DND-41 (cell line): Measurements from ENCODE around the gene BCL2L11.

Experiments used
- ATAC-seq: fragments of 200-7000 bp; cut with Tn5 transposase; 3 replicates; pipeline ENCODE4 v1.9.1; 2021; ENCODE audit warnings: low read depth; ENCODE audit not compliant: insufficient read depth
- DNase-seq: peaks from one replicate; pipeline ENCODE4 v3.0.0-alpha.2; 2020
- H2AFZ ChIP-seq: 2 replicates; pipeline ENCODE4 v1.6.0; 2012; ENCODE audit warnings: low read depth, low read length
- H3K27ac ChIP-seq: 2 replicates; pipeline ENCODE4 v1.5.1; 2012; ENCODE audit warnings: low read length, inconsistent platforms
- H3K27me3 ChIP-seq: fragments of 200-600 bp; sonication (generic); 2 replicates; pipeline ENCODE4 v1.6.0; 2012; ENCODE audit warnings: low read length, mild to moderate bottlenecking, inconsistent platforms; ENCODE audit not compliant: insufficient read depth, poor library complexity
- H3K36me3 ChIP-seq: 2 replicates; pipeline ENCODE4 v1.5.1; 2012; ENCODE audit warnings: low read length, inconsistent platforms; ENCODE audit not compliant: insufficient read depth
- H3K4me1 ChIP-seq: 2 replicates; pipeline ENCODE4 v1.5.1; 2012; ENCODE audit warnings: mild to moderate bottlenecking, low read length; ENCODE audit not compliant: insufficient read depth
- H3K4me2 ChIP-seq: 2 replicates; pipeline ENCODE4 v1.6.0; 2012; ENCODE audit warnings: mild to moderate bottlenecking, moderate library complexity, low read length, inconsistent platforms; ENCODE audit not compliant: insufficient read depth
- H3K4me3 ChIP-seq, 2 experiments: fragments of 200-600 bp in 1 of 2; shearing (Covaris generic) in 1 of 2; 2 replicates each; pipeline ENCODE4 v1.5.1; 2012 to 2016; ENCODE audit warnings: inconsistent platforms in 2 of 2, low read length in 2 of 2, mild to moderate bottlenecking in 2 of 2, low read depth in 1 of 2, moderate library complexity in 1 of 2
- H3K79me2 ChIP-seq: 2 replicates; pipeline ENCODE4 v1.6.0; 2012; ENCODE audit warnings: low read length, inconsistent platforms; ENCODE audit not compliant: insufficient read depth
- H3K9ac ChIP-seq: 2 replicates; pipeline ENCODE4 v1.6.0; 2012; ENCODE audit warnings: low read depth, mild to moderate bottlenecking, inconsistent platforms, low read length, moderate library complexity
- H3K9me3 ChIP-seq: 2 replicates; pipeline ENCODE4 v1.5.1; 2012; ENCODE audit warnings: low read length, moderate library complexity, mild to moderate bottlenecking, inconsistent platforms; ENCODE audit not compliant: insufficient read depth, severe bottlenecking
- H4K20me1 ChIP-seq: 2 replicates; pipeline ENCODE4 v1.6.0; 2012; ENCODE audit warnings: low read length; ENCODE audit not compliant: insufficient read depth
- CTCF ChIP-seq: IDR thresholded peaks from 2 replicates; pipeline ENCODE4 v1.5.1; 2012; ENCODE audit warnings: borderline replicate concordance, low read length, moderate library complexity, mild to moderate bottlenecking; ENCODE audit not compliant: poor library complexity, severe bottlenecking; ENCODE audit errors: extremely low read depth
- EZH2 ChIP-seq: IDR thresholded peaks from 3 replicates; pipeline ENCODE4 v1.6.1; 2012; ENCODE audit warnings: borderline replicate concordance, low read depth, mild to moderate bottlenecking, moderate library complexity, low read length, inconsistent platforms; ENCODE audit not compliant: severe bottlenecking

BCL2L11 gene

DNA sequence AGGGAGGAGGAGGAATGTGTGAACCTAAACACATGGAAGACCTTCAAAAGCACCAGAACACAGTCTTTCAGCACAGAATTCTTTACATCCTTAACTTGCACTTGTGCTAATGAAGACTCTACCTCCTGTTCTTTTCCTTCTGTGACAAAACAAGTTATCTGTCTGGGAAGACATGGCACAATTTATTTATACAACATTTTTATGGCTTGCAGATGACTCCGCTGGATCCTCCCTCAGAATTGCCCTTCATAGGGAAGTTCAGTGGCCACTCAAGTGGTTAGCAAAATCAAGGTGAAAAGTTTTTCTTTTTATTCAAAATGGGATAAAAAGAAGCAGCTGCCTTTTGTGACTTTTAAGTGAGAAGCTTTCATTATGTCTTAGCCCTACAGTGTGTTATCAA lies 21.4 kb downstream of the BCL2L11 start:
- H4K20me1 ChIP-seq: peaks cover 29% of the 10 kb centered on the region; the same call in 1 of the 2 replicates
- no peak overlapping the region for H3K9ac ChIP-seq
- peaks cover 83% of the 10 kb centered on the region for H3K79me2 ChIP-seq
- no peak for DNase-seq
- H3K27ac ChIP-seq: no peak overlapping the region
- no peaks in the 10 kb centered on the region for H3K27me3 ChIP-seq
- H3K9me3 ChIP-seq: no peaks in the 10 kb centered on the region
- H3K4me1 ChIP-seq: peaks cover 9% of the 10 kb centered on the region
- no peak overlapping the region for H3K4me3 ChIP-seq
- no peak for ATAC-seq
- H2AFZ ChIP-seq: no peak overlapping the region
- H3K4me2 ChIP-seq: no peak overlapping the region
- H3K36me3 ChIP-seq: peaks cover 78% of the 10 kb centered on the region
- TF ChIP-seq CTCF (no peak), EZH2 (no peak)

DNA sequence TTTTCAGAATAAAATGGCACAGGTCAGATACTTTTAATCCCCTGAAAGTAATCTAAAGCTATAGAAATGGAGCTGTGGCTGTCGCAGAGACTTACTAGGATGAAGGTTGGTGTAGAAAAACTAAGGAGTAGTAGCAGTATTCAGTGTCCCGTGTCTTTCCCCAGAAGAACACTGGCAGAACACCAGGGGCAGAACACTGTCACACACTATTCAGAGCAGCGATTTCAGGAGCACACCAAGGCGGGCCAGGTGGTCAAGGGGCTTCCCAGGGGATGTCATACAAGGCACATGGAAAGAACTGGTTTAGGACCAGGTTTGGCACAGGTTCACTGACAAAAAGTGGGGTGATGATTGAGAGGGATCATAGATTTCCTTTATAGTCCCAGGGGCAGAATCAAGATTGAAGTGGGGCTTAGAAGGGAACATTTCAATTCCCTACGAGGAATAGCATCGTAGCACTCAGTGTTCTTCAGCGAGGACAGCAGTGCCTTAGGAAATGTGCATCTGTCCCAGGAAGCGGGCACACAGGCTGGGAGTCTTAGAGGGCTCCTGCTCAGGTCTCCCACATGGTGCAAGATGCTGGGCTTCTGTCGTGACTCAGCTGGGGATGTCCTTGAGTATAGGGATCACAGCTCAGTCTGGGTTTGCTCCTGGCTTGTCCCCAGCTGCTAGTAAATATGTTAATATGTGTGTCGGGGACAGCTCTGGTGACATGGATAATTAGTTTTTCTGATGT lies 22.6 kb downstream of the BCL2L11 start:
- TF ChIP-seq EZH2: no peak
- TF ChIP-seq CTCF: no peak
- Histone ChIP-seq H2AFZ (no peak overlapping the region), H3K4me2 (no peak overlapping the region), H3K9me3 (no peaks in the 10 kb centered on the region), H3K4me1 (peaks cover 9% of the 10 kb centered on the region), H3K9ac (no peak overlapping the region), H3K27ac (peak overlapping the region; percentile 24; the same call in 1 of the 2 replicates), H3K27me3 (no peaks in the 10 kb centered on the region), H3K79me2 (peaks cover 84% of the 10 kb centered on the region), H4K20me1 (peaks cover 25% of the 10 kb centered on the region; the same call in 1 of the 2 replicates), H3K36me3 (peaks cover 77% of the 10 kb centered on the region), H3K4me3 (no peak overlapping the region)
- ATAC-seq (no peak), DNase-seq (no peak)

GRCh38 chr2:111143843-111144198 lies 23.1 kb downstream of the BCL2L11 start:
- Histone ChIP-seq H3K9me3 (no peaks in the 10 kb centered on the region), H3K36me3 (peaks cover 75% of the 10 kb centered on the region), H3K79me2 (peaks cover 84% of the 10 kb centered on the region), H3K4me2 (no peak overlapping the region), H3K27ac (no peak overlapping the region), H3K4me3 (no peak overlapping the region), H2AFZ (no peak overlapping the region), H3K4me1 (peaks cover 9% of the 10 kb centered on the region), H3K9ac (no peak overlapping the region), H3K27me3 (no peaks in the 10 kb centered on the region), H4K20me1 (peaks cover 25% of the 10 kb centered on the region; the same call in 1 of the 2 replicates)
- TF ChIP-seq CTCF (no peak), EZH2 (no peak)
- no peak for DNase-seq
- no peak for ATAC-seq
